ENCODE results near the gene ADRA2B.
"Not testable (repeated sequence)": the region's sequence is repeated elsewhere in the genome, so short reads cannot be mapped to it uniquely, and the experiment has no call there.

The ADRA2B gene

GRCh38 chr2:96116424-96116878 lies at the start of gene ADRA2B:
ADRA2B (minus strand) TSS chr2:96116571; CDS start chr2:96116149, 422 bp downstream.
- DNase-seq (ENCODE audit: low read depth) = no peak

GRCh38 chr2:96164459-96165184 lies 48.3 kb upstream of the ADRA2B start:
- DNase-seq (ENCODE audit: low read depth) = no peak

- no peak for DNase-seq (ENCODE audit: low read depth)
These were observed 47.5 kb upstream of the ADRA2B start for GRCh38 chr2:96163768-96164429.

DNA sequence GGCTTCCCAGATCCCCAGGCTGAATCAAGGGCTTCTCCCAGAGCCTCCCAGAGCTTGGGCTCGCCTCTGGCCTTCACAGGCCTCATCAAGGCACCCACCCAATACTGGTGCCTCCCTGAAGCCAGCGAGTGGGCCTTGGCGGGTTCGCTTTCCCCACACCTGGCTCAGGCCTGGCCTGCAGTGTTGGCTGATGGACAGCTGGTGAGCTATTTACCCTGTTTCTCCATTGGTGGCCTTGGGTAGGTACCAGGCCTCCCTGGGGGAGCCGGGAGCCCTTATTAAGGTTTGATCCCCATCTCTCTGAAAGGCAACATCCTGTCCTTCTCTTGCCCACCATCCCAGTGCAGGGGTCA lies 47.0 kb upstream of the ADRA2B start:
- DNase-seq (ENCODE audit: low read depth) = no peak

DNA sequence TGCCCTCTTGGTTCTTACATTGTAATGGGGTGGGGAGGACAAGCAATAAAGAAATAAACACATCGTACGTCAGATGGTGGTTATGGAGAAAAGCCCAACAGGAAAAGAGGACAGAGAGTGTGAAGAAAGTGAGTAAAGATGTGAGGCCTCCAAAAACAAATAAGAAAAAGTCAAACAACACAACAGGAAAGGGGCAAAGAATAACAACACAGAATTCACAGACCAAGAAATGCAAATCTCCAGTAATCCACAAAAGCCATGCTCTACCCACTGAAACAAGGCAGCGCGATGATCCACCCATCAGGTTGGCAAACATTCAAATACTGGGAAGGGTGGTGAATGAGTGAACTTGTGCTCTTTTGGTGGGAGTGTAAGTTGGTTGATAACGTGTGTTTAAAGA lies 45.5 kb upstream of the ADRA2B start:
- no peak for DNase-seq (ENCODE audit: low read depth)

DNA sequence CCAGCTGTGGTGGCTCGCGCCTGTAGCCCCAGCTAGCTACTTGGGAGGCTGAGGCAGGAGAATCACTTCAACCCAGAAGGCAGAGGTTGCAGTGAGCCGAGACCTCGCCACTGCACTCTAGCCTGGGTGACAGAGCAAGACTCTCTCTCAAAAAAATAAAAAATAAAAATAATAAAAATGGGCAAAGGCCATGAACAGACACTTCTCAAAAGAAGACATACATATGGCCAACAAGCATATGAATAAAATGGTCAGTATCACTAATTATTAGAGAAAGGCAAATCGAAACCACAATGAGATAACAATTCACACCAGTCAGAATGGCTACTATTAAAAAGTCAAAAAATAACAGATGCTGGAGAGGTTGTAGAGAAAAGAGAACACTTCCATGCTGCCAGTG lies 44.0 kb upstream of the ADRA2B start:
- not testable (repeated sequence) for DNase-seq (ENCODE audit: low read depth)

DNA sequence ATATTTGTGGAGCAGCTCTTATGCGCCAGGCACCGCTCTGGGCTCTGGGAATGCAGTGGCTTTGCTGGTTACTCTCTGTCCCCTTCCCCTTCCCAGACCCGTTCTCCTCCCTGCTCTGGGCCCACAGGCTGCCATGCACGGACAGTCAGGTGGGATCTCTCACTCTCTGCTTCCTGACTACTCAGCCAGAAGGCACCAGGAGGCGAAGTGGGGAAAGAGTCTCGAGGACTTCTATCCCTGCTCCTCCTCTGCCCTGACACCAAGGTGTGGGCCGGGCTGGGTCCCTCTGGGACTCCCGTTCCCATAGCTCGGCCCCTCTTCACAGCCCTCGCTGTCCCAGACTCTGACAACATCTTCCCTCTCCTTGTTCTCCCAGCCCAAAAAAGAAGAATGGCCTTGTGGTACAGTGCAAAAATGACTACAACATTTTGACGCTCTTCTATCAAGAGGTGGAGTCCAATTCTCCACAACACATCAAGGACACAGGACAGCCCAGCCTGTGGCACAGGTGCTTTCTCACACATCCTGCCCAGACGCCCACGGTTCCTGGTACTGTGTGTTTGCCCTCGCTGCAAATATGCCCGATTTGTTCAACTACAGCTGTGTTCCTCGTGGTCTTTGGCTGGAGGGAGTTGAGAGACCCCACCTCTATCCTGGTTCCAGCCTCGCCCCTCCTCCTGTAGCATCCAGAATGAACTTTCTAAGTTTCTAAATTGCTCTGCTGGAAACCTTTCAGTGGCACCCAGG lies 42.9 kb upstream of the ADRA2B start:
- DNase-seq (ENCODE audit: low read depth) = no peak

- no peak for DNase-seq (ENCODE audit: low read depth)
These were observed 42.2 kb upstream of the ADRA2B start for GRCh38 chr2:96158554-96158940.

DNA sequence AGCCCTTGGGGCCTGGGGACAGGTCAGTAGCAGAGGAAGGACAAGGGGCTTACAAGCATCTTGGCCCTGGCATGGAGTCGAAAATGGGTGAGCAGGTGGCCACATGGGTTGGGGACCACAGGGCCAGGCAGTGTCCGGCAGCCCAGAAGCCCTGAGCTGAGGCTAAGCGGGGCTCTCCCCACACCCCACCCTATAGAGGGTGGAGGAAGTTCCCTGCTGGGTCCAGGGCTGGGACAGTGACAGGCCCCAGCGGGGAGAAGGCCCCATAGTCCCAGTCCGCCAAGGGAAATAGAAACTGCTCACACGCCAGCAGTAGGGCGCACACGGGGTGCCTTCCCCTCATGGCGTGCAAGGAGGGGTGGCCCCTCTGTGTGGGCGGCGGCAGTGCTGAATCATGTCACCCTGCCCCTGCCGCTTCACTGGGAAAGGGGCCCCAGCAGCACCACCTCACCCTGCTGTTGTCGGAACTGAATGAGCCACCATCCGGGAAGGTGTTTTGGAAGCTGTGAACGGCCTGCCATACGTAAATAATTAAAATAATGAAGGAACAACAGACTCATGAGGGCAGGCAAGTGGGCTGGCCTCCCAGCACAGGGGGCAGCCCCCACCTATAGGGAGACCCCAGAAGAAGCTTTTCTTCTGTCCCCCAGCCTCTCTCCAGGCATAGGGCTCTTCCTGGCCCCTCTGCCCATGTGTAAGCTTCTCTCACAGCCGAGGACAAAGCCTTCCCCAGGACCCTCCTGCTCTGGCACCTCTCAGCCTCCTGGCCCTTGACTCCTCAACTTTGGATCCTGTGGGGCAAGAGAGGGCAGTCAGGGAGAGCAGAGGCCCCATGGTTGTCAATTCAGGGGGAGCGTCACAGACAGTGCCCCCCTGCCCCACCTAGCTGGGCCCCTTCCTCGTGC lies 41.5 kb upstream of the ADRA2B start:
- no peak for DNase-seq (ENCODE audit: low read depth)

DNA sequence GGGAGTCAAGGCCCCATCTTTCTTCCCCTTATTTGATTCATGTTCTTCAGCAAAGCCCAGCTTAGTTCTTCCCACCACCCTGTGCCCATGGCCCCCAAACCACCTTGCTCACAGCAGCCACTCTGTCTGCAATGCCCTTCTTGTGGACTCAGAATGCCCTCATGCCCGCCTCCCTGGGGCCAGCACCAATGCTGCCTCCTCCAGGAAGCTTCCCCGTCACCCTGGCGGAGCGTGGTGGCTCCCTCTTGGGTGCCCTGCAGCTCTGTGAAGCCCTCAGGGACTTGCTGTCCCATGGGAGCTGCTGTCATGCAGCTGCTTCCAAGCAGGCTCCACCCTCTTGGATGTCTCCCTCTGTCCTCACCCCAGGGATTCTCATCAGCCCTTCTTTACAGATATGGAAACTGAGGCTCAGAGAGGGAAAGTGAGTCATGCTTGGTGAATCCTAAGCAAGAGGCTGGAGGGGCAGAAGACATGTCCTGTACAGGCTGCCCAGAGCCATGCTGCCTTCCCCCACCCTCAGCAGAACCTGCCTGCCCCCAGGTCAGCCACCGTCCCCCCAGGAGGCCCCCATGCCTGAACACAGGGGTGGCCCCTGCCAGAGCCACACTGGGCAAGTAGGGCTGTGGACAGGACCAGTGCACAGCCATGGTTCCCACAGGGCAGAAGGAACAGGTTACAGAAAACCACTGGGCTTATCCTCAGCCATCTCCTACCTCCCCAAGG lies 40.7 kb upstream of the ADRA2B start:
- DNase-seq (ENCODE audit: low read depth) = no peak

DNA sequence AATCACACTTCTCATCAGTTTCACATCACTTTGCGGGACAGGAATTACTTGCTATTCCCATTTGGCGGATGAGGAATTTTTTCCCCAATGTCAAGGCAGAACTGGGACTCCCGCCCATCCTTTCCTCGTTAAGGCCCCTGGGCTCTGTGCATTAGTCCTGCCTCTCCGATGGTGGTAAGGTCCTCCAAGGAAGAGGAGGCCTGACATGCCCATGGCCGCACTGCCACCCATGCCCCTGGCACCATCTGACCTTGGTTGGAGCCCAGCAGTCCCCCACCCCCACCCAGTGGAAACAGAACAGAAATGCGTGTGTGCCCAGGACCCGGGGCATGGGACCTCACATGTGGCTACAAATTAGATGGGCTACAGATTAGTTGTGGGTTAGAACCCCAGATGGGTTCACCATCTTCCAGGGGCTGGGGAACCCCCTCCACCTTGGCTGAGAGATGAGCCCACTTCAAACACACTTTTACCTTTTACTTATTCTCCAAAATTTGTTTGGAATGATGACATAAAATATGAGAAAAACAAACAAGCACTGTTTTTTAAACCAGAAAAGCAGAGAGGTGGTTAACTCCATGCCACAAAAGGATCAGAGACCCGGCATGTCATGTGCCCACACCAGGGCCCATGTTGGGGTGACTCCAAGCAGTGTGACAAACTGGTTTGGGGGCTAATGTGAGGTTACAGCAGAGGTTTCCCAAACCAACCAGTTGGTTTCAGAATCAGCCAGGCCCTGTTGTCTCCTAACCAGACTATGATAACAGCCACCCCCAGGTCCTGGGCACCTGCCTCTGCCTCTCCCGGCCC lies 39.8 kb upstream of the ADRA2B start:
- no peak for DNase-seq (ENCODE audit: low read depth)

DNA sequence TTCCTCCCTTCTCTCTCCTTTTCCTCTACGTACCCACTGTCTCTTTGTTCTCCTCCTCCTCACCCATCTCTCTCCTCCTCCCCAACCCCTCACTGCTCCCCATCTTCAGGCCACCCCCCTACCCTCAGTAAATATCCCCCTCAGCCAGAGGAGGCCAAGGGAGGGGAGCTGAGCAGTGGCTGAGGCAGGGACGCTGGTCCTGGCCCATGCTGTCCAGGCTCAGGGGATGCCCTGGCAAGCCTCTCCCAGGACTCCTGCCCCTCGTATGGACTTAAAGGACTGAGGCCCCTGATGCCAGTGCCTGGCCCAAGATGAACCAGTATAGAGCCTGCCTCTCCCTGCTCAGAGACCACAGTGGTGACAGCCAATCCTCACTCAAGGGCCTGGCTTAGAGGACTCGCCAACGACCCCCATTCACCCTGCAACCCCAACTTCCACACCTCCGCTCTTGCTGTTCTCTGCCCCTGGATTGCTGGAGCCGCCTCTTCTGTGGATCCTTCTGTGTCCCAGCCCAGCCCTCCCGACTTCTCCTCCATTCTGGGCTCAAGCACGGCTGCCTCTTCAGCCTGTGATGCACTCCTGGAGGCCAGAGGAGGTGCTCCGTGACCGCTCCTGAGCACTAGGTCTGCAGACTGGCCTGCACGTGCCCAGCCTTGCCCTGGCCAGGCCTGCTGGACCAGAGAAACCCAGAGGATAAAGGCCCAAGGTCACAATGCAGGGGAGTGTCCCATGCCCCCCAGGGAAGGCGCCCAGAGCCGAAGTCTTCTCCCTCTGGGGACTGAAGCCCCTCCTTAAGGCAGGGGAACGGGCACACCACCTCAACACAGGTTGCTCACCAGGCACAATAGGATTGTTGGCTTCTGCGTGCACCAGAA lies 38.4 kb upstream of the ADRA2B start:
- DNase-seq (ENCODE audit: low read depth) = no peak

DNA sequence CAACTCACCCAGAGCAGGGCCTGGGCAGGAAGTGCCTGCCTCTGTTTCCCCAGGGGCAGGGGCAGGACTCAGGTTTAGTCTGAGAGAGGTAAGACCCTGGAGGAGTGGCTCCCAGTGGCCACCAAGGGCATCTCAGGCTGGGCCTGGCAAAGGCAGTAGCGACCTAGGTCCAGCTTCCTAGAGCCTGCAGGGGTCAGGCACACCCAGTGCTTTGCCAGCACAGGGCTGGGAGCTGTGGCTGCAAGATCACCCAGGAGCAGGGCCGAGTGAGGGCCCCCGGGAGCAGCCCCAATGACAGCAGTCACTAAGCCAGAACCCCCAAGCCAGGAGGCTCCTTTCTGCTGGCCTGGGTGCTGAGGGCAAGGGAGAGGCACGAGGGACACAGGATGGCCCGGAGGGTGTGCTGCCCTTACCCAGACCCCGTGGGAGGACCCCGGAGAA lies 37.6 kb upstream of the ADRA2B start:
- DNase-seq (ENCODE audit: low read depth) = no peak

- no peak for DNase-seq (ENCODE audit: low read depth)
These were observed 36.9 kb upstream of the ADRA2B start for GRCh38 chr2:96153291-96153713.

DNA sequence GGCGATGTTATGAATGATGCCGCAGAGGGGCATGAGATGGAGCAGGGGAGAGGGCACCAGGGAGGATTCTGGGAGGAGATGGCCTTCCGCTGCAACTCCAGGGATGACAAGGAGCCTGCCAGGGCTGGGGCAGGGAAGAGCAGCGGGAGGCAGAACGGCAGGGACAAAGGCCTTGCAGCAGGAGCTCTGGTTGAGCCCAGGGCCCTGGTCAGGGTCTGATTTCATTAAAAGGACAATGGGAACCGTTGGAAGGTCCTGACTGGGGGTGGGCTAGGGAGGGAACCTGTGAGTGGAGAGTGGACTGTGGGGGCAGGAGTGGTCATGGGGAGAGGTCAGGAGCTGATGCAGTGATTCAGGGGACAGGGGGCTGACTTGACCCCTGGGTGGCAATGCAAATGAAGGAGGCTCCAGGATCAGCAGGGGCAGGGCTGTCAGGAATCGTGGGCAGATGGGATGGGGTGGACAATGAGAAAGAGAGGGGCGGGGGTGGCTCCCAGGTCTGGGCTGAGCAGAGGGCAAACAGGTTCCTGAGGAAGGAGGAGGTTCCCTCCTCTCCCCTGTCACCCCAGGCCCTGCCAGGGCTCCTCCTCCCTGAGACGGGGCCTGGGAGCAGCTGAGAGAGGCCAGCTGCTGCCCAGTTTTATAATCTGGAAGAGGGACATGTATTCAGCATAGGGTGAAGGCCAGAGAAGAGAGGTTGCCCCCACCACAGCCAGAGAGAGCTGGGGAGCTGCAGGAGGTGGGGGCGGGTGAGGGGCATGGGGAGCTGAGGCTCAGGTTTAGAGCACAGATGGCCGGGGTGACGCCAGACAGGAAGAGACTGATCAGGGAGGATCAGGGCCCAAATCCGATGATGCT lies 36.2 kb upstream of the ADRA2B start:
- no peak for DNase-seq (ENCODE audit: low read depth)

DNA sequence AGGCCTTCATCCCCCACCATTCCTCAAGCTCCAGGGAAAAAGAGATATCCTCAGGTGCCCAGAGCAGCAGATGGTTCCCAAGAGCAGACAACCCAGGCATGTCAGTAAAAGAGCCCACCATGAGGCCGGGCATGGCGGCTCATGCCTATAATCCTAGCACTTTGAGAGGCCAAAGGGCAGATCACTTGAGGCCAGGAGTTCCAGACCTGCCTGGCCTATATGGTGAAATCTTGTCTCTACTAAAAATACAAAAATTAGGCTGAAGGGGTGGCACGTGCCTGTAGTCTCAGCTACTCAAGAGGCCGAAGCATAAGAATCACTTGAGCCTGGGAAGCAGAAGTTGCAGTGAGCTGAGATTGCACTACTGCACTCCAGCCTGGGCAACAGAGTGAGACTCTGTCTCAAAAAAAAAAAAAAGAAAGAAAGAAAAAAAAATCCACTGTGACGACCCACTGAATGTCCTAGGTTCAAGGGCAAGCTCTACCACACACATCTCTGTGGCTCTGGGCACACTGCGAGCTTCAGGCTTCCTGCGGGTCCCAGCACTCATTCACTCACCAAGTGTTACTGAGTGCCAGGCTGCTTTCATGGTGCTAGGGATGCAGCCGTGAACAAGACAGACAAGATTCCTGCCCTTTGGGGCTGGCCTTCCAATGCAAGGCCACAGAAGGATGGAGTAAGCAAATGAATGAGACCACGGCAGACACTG lies 35.4 kb upstream of the ADRA2B start:
- no peak for DNase-seq (ENCODE audit: low read depth)

- DNase-seq (ENCODE audit: low read depth) = no peak
These were observed 34.6 kb upstream of the ADRA2B start for GRCh38 chr2:96150791-96151594.
